Activated naive CD4-positive, alpha-beta T cell (primary cell): ENCODE measurements around the gene CAMLG.

Experiments used
- DNase-seq, 4 experiments: peaks; one replicate each; lab custom pipeline; 2025; lab: John Stamatoyannopoulos, UW

The CAMLG gene

GRCh38 chr5:134777366-134777765 lies 39.0 kb downstream of the CAMLG start:
- DNase-seq, result no peak

- DNase-seq, result no peak
Observed at GRCh38 chr5:134784241-134784920, 46.0 kb downstream of the CAMLG start.

- DNase-seq, result no peak
Observed at GRCh38 chr5:134784946-134785620, 46.7 kb downstream of the CAMLG start.

GRCh38 chr5:134787692-134788091 lies 49.3 kb downstream of the CAMLG start:
- no peak for DNase-seq

- no peak for DNase-seq
Observed at GRCh38 chr5:134791580-134791979, 53.2 kb downstream of the CAMLG start.

- no peak for DNase-seq
Observed at GRCh38 chr5:134792286-134792685, 53.9 kb downstream of the CAMLG start.

GRCh38 chr5:134793111-134793510 lies 54.8 kb downstream of the CAMLG start:
- no peak for DNase-seq

GRCh38 chr5:134794082-134794481 lies 55.7 kb downstream of the CAMLG start:
- no peak for DNase-seq

GRCh38 chr5:134794819-134795218 lies 56.5 kb downstream of the CAMLG start:
- DNase-seq, result no peak

GRCh38 chr5:134798468-134798867 lies 60.1 kb downstream of the CAMLG start:
- DNase-seq, result no peak
